Keratinocyte (primary cell): ENCODE results near the gene ZNF804A. TPM values are rescaled to one million over a fixed set of nuclear protein-coding genes. Genes with fewer than 3 reads are reported as not detected.

ENCODE experiments used
- DNase-seq: peaks from one replicate; pipeline ENCODE4 v3.0.0-alpha.2; 2011; ENCODE audit warnings: low read depth, missing footprints, low spot score
- FAIRE-seq: peaks from 2 replicates; lab custom pipeline; 2011; peaks lifted over from hg19 to GRCh38; lab: Jason Lieb, UNC
- H2AFZ ChIP-seq: 2 replicates; pipeline ENCODE4 v1.6.0; 2012; ENCODE audit warnings: low read length, control low read depth, inconsistent platforms; ENCODE audit not compliant: control insufficient read depth
- H3K27ac ChIP-seq: 2 replicates; pipeline ENCODE4 v1.5.1; 2011; ENCODE audit warnings: low read length; ENCODE audit not compliant: control insufficient read depth, insufficient read depth
- H3K27me3 ChIP-seq: 3 replicates; pipeline ENCODE4 v1.6.0; 2011; ENCODE audit warnings: low read length; ENCODE audit not compliant: control insufficient read depth, insufficient read depth; ENCODE audit errors: extremely low read depth
- H3K36me3 ChIP-seq, 2 experiments: 2 replicates in 1 of 2; 3 replicates in 1 of 2; pipeline ENCODE4 v1.5.1; 2011; ENCODE audit warnings: low read length in 2 of 2, mild to moderate bottlenecking in 1 of 2; ENCODE audit not compliant: control insufficient read depth in 2 of 2, insufficient read depth in 2 of 2; ENCODE audit errors: extremely low read depth in 1 of 2
- H3K4me1 ChIP-seq: 3 replicates; pipeline ENCODE4 v1.5.1; 2011; ENCODE audit warnings: low read length; ENCODE audit not compliant: control insufficient read depth, insufficient read depth; ENCODE audit errors: extremely low read depth
- H3K4me2 ChIP-seq: 3 replicates; pipeline ENCODE4 v1.6.0; 2011; ENCODE audit warnings: low read depth, low read length; ENCODE audit not compliant: control insufficient read depth, insufficient read depth; ENCODE audit errors: extremely low read depth
- H3K4me3 ChIP-seq, 3 experiments: fragments of 200-600 bp in 1 of 3; sonication (generic) in 1 of 3; 2 replicates in 2 of 3; 3 replicates in 1 of 3; pipeline ENCODE4 v1.5.1; 2011 to 2016; ENCODE audit warnings: low read length in 3 of 3, mild to moderate bottlenecking in 3 of 3, control low read depth in 2 of 3, inconsistent platforms in 1 of 3, low read depth in 1 of 3, mixed read lengths in 1 of 3, mixed run types in 1 of 3, moderate library complexity in 1 of 3; ENCODE audit not compliant: control insufficient read depth in 2 of 3, insufficient read depth in 2 of 3; ENCODE audit errors: extremely low read depth in 1 of 3
- H3K79me2 ChIP-seq: 2 replicates; pipeline ENCODE4 v1.6.0; 2012; ENCODE audit warnings: low read length; ENCODE audit not compliant: control insufficient read depth, insufficient read depth
- H3K9ac ChIP-seq: 3 replicates; pipeline ENCODE4 v1.6.0; 2011; ENCODE audit warnings: low read length; ENCODE audit not compliant: control insufficient read depth, insufficient read depth; ENCODE audit errors: extremely low read depth
- H3K9me1 ChIP-seq: 3 replicates; pipeline ENCODE4 v1.6.0; 2011; ENCODE audit warnings: low read length; ENCODE audit not compliant: control insufficient read depth, insufficient read depth; ENCODE audit errors: extremely low read depth
- H3K9me3 ChIP-seq: 2 replicates; pipeline ENCODE4 v1.5.1; 2012; ENCODE audit warnings: low read depth, low read length; ENCODE audit not compliant: control insufficient read depth
- H4K20me1 ChIP-seq: 3 replicates; pipeline ENCODE4 v1.6.0; 2011; ENCODE audit warnings: low read length; ENCODE audit not compliant: control insufficient read depth, insufficient read depth; ENCODE audit errors: extremely low read depth
- CTCF ChIP-seq, 3 experiments: IDR thresholded peaks in 1 of 3; conservative IDR thresholded peaks in 1 of 3; optimal IDR thresholded peaks in 1 of 3; 2 replicates in 2 of 3; 3 replicates in 1 of 3; pipeline versions ENCODE3 to v1.5.1; 2011; ENCODE audit warnings: low read length in 3 of 3, mild to moderate bottlenecking in 3 of 3, moderate library complexity in 2 of 3, control low read depth in 1 of 3, inconsistent platforms in 1 of 3; ENCODE audit not compliant: insufficient read depth in 2 of 3; ENCODE audit errors: extremely low read depth in 1 of 3
- EZH2 ChIP-seq: IDR thresholded peaks from one replicate; pipeline ENCODE4 v1.6.1; 2012; ENCODE audit warnings: inconsistent platforms, mild to moderate bottlenecking, low read length, moderate library complexity
- dilution Hi-C: fragments of 300-500 bp; cut with MboI; formaldehyde crosslinking; loops from one replicate; pipeline ENCODE4 v1.7.0; 2020; ENCODE audit warnings: low sequenced_read_pairs; ENCODE audit not compliant: extremely low pct_ligation_motif_present
- polyA plus RNA-seq, 5 experiments: library from polyadenylated mRNA; depleted of rRNA in 3 of 5; stranded (reverse) in 3 of 5; stranded (forward) in 1 of 5; unstranded in 1 of 5; fragments of >200 nt; gene quantifications; 1 replicate in 1 of 5; 2 replicates in 3 of 5; 3 replicates in 1 of 5; pipeline versions ENCODE4 v1.2.1 to v1.2.3, GENCODE V29; 2011 to 2012; ENCODE audit warnings: missing spikeins in 2 of 5, low read depth in 1 of 5, low replicate concordance in 1 of 5

The ZNF804A gene
- polyA plus RNA-seq, 1 donor (not counting 4 experiments of a cell fraction or from before 2014, with no cell fraction given): 0.08 TPM

GRCh38 chr2:184945326-184945725 lies 347.0 kb downstream of the ZNF804A start:
- H3K4me3 ChIP-seq: no peak overlapping the region
- H3K36me3 ChIP-seq: no peaks in the 10 kb centered on the region
- H3K4me1 ChIP-seq: no peaks in the 10 kb centered on the region
- H3K9me3 ChIP-seq: no peaks in the 10 kb centered on the region
- H3K79me2 ChIP-seq: no peaks in the 10 kb centered on the region
- DNase-seq (no peak), FAIRE-seq (no peak)
- TF ChIP-seq EZH2 (no peak), CTCF (optimal IDR thresholded peaks at IDR 0.05 in 1 of 3, IDR thresholded peaks at IDR 0.05 in 1 of 3, conservative IDR thresholded peaks at IDR 0.05 in 1 of 3; ENCODE audit: extremely low read depth in 1 of 3, insufficient read depth in 2 of 3, low read length in 3 of 3) (no peak)
- dilution Hi-C loops: no loop called here
- H2AFZ ChIP-seq: no peak overlapping the region
- H4K20me1 ChIP-seq: no peaks in the 10 kb centered on the region
- H3K27ac ChIP-seq: no peak overlapping the region
- no peaks in the 10 kb centered on the region for H3K9me1 ChIP-seq
- no peaks in the 10 kb centered on the region for H3K27me3 ChIP-seq
- no peak overlapping the region for H3K4me2 ChIP-seq
- H3K9ac ChIP-seq: no peak overlapping the region

GRCh38 chr2:184945824-184946223 lies 347.5 kb downstream of the ZNF804A start:
- Histone ChIP-seq H2AFZ (no peak overlapping the region), H3K9me3 (no peaks in the 10 kb centered on the region), H3K9ac (no peak overlapping the region), H3K4me2 (no peak overlapping the region), H3K27me3 (no peaks in the 10 kb centered on the region), H3K4me3 (no peak overlapping the region), H3K9me1 (no peaks in the 10 kb centered on the region), H3K27ac (no peak overlapping the region), H3K4me1 (no peaks in the 10 kb centered on the region), H3K36me3 (no peaks in the 10 kb centered on the region), H3K79me2 (no peaks in the 10 kb centered on the region), H4K20me1 (no peaks in the 10 kb centered on the region)
- no peak for DNase-seq
- no peak for TF ChIP-seq EZH2
- no peak for TF ChIP-seq CTCF (optimal IDR thresholded peaks at IDR 0.05 in 1 of 3, IDR thresholded peaks at IDR 0.05 in 1 of 3, conservative IDR thresholded peaks at IDR 0.05 in 1 of 3; ENCODE audit: extremely low read depth in 1 of 3, insufficient read depth in 2 of 3, low read length in 3 of 3)
- dilution Hi-C loops: no loop called here
- no peak for FAIRE-seq
